ENCODE data around the gene JMJD6.

Gene JMJD6

DNA sequence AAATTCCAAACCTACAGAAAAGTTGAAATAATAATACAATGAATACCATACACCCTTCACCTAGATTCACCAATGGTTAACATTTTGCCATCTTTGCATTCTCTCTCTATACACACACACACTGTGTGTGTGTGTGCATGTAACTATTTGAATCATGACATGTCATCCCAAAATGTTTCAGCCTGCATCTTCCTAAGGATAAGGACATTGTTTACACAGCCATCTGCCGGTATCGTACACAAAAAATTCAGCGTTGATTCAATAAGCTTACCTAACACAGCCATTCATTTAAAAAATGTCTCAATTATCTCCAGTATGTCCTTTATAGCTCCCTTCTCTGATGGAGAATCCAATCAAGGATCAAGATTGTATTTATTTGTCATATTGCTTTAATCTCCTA lies 19.6 kb downstream of the JMJD6 start:
- no peak overlapping the region for H3K4me3 ChIP-seq (ENCODE audit: low read depth, low read length)
- no peak for TF ChIP-seq CTCF (IDR thresholded peaks at IDR 0.05; ENCODE audit: low read depth, low read length, missing control alignments)
- DNase-seq (ENCODE audit: low read depth) = no peak

- DNase-seq (ENCODE audit: low read depth) = no peak
- no peak for TF ChIP-seq CTCF (IDR thresholded peaks at IDR 0.05; ENCODE audit: low read depth, low read length, missing control alignments)
- no peak overlapping the region for H3K4me3 ChIP-seq (ENCODE audit: low read depth, low read length)
Measured at GRCh38 chr17:76704805-76705204, 21.6 kb downstream of the JMJD6 start.

DNA sequence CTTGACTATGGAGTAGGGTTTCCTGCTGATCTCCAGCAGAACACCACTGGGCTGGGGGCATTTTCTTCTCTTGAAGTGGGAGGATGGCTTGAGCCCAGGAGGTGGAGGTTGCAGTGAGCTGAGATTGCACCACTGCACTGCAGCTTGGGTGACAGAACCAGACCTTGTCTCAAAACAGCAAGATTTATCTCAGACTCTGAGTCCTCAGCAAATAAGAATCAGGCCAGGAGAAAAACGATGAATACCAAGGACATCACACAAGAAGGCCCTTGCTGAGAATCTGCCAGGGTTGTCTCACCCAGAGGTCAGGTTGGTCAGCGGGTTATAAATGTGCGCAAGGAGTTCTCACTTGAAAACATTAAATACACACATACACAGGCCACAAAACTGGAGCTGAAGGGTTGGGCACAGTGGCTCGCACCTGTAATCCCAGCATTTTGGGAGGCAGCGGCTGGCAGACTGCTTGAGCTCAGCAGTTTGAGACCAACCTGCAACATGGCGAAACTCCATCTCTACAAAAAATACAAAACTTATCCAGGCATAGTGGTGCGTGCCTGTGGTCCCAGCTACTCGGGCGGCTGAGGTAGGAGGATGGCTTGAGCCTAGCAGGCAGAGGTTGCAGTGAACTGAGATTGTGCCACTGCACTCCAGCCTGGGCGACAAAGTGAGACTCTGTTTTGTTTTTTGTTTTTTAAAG lies 23.3 kb downstream of the JMJD6 start:
- no peak overlapping the region for H3K4me3 ChIP-seq (ENCODE audit: low read depth, low read length)
- TF ChIP-seq CTCF (IDR thresholded peaks at IDR 0.05; ENCODE audit: low read depth, low read length, missing control alignments) = no peak
- no peak for DNase-seq (ENCODE audit: low read depth)

- H3K4me3 ChIP-seq (ENCODE audit: low read depth, low read length) = no peak overlapping the region
- no peak for TF ChIP-seq CTCF (IDR thresholded peaks at IDR 0.05; ENCODE audit: low read depth, low read length, missing control alignments)
- DNase-seq (ENCODE audit: low read depth) = no peak
Measured at GRCh38 chr17:76702076-76702475, 24.3 kb downstream of the JMJD6 start.

DNA sequence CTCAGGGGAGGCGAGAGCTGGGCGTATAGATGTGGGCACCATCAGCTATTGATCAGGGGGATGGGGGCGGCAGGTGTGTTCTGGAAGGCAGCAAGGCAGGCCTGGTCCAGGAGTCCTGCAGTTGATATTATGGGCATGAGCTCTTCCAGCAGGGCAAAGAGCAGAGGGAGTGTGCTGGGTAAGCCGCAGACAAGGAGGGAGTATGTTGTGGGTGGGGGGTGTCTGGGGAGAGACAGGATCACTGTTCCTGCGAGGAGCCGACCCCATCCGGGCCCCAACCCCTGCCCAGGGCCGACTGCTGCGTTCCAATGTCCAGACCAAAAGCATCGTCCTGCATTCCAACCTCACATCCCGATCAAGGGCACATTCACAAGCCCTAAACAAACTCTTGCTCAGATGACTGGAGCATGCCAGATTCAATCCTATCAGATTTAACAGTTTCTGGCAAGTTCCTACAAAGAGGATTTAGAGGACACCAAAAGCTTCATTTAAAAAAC lies 24.9 kb downstream of the JMJD6 start:
- no peak for TF ChIP-seq CTCF (IDR thresholded peaks at IDR 0.05; ENCODE audit: low read depth, low read length, missing control alignments)
- H3K4me3 ChIP-seq (ENCODE audit: low read depth, low read length) = no peak overlapping the region
- no peak for DNase-seq (ENCODE audit: low read depth)

GRCh38 chr17:76700617-76701470 lies 25.6 kb downstream of the JMJD6 start:
- TF ChIP-seq CTCF (IDR thresholded peaks at IDR 0.05; ENCODE audit: low read depth, low read length, missing control alignments) = no peak
- no peak for DNase-seq (ENCODE audit: low read depth)
- H3K4me3 ChIP-seq (ENCODE audit: low read depth, low read length) = no peak overlapping the region

Data from GM12864 (cell line).